OCI-LY1 (cell line): Measurements from ENCODE around the gene FIBIN.

Experiments used
- H2AFZ ChIP-seq: fragments of 200-600 bp; sonication (generic), shearing (Covaris generic); 2 replicates; pipeline ENCODE4 v1.6.0; 2014; ENCODE audit warnings: antibody characterized with exemption, mild to moderate bottlenecking, low read length
- H3F3A ChIP-seq: fragments of 200-600 bp; sonication (generic), shearing (Covaris generic); 2 replicates; pipeline ENCODE4 v1.6.0; 2014; ENCODE audit warnings: mild to moderate bottlenecking, antibody characterized with exemption, low read length, moderate library complexity; ENCODE audit not compliant: insufficient read depth
- H3K27ac ChIP-seq: fragments of 200-600 bp; sonication (generic); 2 replicates; pipeline ENCODE4 v1.5.1; 2014; ENCODE audit warnings: low read length, mixed run types, mild to moderate bottlenecking, low read depth; ENCODE audit not compliant: poor library complexity, severe bottlenecking
- H3K27me3 ChIP-seq: fragments of 200-600 bp; sonication (generic); 2 replicates; pipeline ENCODE4 v1.6.0; 2014; ENCODE audit warnings: antibody characterized with exemption, mild to moderate bottlenecking, low read length, moderate library complexity; ENCODE audit not compliant: insufficient read depth
- H3K36me3 ChIP-seq: fragments of 200-600 bp; sonication (generic); 2 replicates; pipeline ENCODE4 v1.6.1; 2014; ENCODE audit warnings: mild to moderate bottlenecking, antibody characterized with exemption, low read length, moderate library complexity, mixed read lengths; ENCODE audit not compliant: insufficient read depth
- H3K4me1 ChIP-seq: fragments of 200-600 bp; sonication (generic); 2 replicates; pipeline ENCODE4 v1.5.1; 2014; ENCODE audit warnings: mild to moderate bottlenecking, low read length, moderate library complexity; ENCODE audit not compliant: insufficient read depth, severe bottlenecking
- H3K4me2 ChIP-seq: fragments of 200-600 bp; sonication (generic), shearing (Covaris generic); 2 replicates; pipeline ENCODE4 v1.6.1; 2014; ENCODE audit warnings: low read length
- H3K4me3 ChIP-seq: fragments of 200-600 bp; sonication (generic); 2 replicates; pipeline ENCODE4 v1.5.1; 2014; ENCODE audit warnings: low read length, low read depth, mild to moderate bottlenecking, mixed read lengths; ENCODE audit not compliant: poor library complexity, severe bottlenecking
- H3K79me2 ChIP-seq: fragments of 200-600 bp; shearing (Covaris generic); 2 replicates; pipeline ENCODE4 v1.6.1; 2016; ENCODE audit warnings: mixed run types, low read length, mixed read lengths; ENCODE audit not compliant: insufficient read depth
- H3K9ac ChIP-seq: fragments of 200-600 bp; sonication (generic), shearing (Covaris generic); 2 replicates; pipeline ENCODE4 v1.6.1; 2014; ENCODE audit warnings: mild to moderate bottlenecking, low read length, mixed read lengths
- H3K9me2 ChIP-seq: fragments of 200-600 bp; sonication (generic), shearing (Covaris generic); 2 replicates; pipeline ENCODE4 v1.6.1; 2014; ENCODE audit warnings: low read depth, mild to moderate bottlenecking, low read length, mixed read lengths
- H3K9me3 ChIP-seq: fragments of 200-600 bp; shearing (Covaris generic); 2 replicates; pipeline ENCODE4 v1.6.1; 2014; ENCODE audit warnings: low read length, mixed read lengths
- H4K20me1 ChIP-seq: fragments of 200-600 bp; sonication (generic), shearing (Covaris generic); 2 replicates; pipeline ENCODE4 v1.6.0; 2016; ENCODE audit warnings: mild to moderate bottlenecking, low read length; ENCODE audit not compliant: insufficient read depth
- EZH2 ChIP-seq: fragments of 200-600 bp; sonication (generic), shearing (Covaris generic); IDR thresholded peaks from 2 replicates; pipeline ENCODE4 v1.8.0; 2017; ENCODE audit warnings: borderline replicate concordance, mixed run types, mild to moderate bottlenecking, antibody characterized with exemption, low read length, moderate library complexity, mixed read lengths
- TF ChIP-seq, protein P1 (sequence below): fragments of 200-600 bp; sonication (generic), shearing (Covaris generic); IDR thresholded peaks from 2 replicates; pipeline ENCODE4 v1.5.1; 2017; ENCODE audit warnings: mild to moderate bottlenecking, antibody characterized with exemption, low read length, moderate library complexity, mixed read lengths

FIBIN gene

DNA sequence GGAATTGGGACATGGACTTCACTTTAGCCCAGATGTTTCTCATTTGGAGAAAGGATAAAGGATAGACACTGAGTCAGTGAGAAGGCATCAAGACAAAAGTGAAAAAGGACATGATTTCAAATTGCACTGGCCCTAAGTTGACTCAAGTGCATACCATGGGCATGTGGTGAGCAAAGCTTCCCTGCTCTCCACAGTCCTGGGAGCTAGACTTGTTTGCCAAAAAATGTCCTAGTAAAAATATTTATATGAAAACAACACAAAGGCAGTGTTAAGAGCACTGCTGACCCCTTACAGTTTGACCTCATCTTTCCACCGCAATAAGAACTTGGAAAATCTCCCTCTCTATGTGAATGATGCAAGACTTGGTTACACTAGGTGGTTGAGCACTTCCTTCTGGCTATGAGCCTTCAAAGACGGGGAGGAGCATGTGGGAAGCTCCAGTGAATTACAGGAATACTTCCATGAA lies 46.5 kb upstream of the FIBIN start:
- no peaks in the 10 kb centered on the region for H3K27me3 ChIP-seq
- no peak overlapping the region for H3K4me2 ChIP-seq
- no peaks in the 10 kb centered on the region for H3K9me2 ChIP-seq
- no peaks in the 10 kb centered on the region for H4K20me1 ChIP-seq
- no peaks in the 10 kb centered on the region for H3F3A ChIP-seq
- H3K9ac ChIP-seq = no peak overlapping the region
- H3K27ac ChIP-seq = no peak overlapping the region
- no peaks in the 10 kb centered on the region for H3K9me3 ChIP-seq
- H3K36me3 ChIP-seq = no peaks in the 10 kb centered on the region
- H3K79me2 ChIP-seq = no peaks in the 10 kb centered on the region
- H3K4me1 ChIP-seq = peaks cover 57% of the 10 kb centered on the region
- H2AFZ ChIP-seq = no peak overlapping the region
- TF ChIP-seq, protein P1, sequence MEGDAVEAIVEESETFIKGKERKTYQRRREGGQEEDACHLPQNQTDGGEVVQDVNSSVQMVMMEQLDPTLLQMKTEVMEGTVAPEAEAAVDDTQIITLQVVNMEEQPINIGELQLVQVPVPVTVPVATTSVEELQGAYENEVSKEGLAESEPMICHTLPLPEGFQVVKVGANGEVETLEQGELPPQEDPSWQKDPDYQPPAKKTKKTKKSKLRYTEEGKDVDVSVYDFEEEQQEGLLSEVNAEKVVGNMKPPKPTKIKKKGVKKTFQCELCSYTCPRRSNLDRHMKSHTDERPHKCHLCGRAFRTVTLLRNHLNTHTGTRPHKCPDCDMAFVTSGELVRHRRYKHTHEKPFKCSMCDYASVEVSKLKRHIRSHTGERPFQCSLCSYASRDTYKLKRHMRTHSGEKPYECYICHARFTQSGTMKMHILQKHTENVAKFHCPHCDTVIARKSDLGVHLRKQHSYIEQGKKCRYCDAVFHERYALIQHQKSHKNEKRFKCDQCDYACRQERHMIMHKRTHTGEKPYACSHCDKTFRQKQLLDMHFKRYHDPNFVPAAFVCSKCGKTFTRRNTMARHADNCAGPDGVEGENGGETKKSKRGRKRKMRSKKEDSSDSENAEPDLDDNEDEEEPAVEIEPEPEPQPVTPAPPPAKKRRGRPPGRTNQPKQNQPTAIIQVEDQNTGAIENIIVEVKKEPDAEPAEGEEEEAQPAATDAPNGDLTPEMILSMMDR = no peak
- TF ChIP-seq EZH2 = no peak
- no peak overlapping the region for H3K4me3 ChIP-seq

DNA sequence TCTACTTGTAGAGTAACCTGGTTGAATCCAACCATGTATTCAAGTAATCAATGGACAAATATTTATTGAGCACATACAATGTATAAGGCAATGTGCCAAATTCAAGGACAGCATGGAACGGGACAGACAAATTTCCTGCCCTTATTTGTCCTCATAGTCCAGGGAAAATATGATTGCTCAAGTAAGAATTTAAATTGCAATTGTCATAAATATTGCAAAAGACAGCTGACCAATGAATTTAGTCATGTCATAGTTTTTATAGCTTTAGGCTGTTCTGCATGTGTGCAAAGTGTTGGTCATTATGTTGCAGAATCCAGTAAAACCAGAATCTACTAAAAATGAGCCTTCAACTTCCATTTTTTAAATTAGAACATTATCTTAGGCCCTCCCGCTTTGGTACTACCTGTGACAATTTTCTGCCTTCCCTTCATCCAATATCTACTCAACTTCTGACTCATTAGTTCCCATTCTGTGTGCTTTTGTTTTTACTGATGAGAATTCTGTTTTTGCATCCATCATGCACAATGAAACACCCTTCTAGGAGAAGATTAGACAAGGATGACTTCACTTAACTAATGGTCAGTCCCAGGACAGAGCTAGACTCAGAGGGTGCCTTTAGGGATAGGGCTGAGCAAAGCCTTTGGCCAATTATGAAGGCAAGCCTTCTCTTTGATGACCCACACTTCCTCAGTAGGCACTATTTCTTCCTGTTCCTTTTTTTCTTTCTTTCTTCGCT lies 45.8 kb upstream of the FIBIN start:
- Histone ChIP-seq H3K36me3 (no peaks in the 10 kb centered on the region), H3K4me2 (no peak overlapping the region)

DNA sequence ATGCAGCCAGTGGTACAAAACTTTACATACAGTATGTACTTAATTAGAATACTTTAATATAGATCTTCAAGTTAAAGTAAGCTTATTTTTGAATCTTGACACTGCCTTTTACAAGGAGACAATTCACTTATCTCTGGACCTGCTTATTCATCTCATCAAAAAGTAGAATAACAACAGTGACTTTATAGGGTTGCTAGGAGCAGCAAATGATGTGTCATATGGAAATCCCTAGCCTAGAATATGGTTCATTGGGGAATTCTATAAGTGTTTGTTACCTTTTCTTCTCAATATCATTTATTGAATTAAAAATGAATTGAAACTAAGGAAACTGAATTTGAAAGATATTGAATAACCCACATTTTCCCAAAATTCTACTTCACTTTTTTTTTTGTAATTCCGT lies 45.0 kb upstream of the FIBIN start:
- H3K4me2 ChIP-seq = no peak overlapping the region
- no peak overlapping the region for H3K9ac ChIP-seq
- no peaks in the 10 kb centered on the region for H3K27me3 ChIP-seq
- H3K79me2 ChIP-seq = no peaks in the 10 kb centered on the region
- no peak overlapping the region for H3K4me3 ChIP-seq
- H3K9me3 ChIP-seq = no peaks in the 10 kb centered on the region
- H3F3A ChIP-seq = no peaks in the 10 kb centered on the region
- no peaks in the 10 kb centered on the region for H4K20me1 ChIP-seq
- peaks cover 59% of the 10 kb centered on the region for H3K4me1 ChIP-seq
- 0 out of 2 replicates have a peak overlapping the region, but pooled peaks have one; percentile 68 for H2AFZ ChIP-seq
- H3K27ac ChIP-seq = peak overlapping the region; percentile 77
- no peaks in the 10 kb centered on the region for H3K9me2 ChIP-seq
- no peaks in the 10 kb centered on the region for H3K36me3 ChIP-seq
- TF ChIP-seq EZH2 = no peak
- TF ChIP-seq, protein P1 = no peak

More for the DNA sequence above, 45.8 kb upstream of the FIBIN start:
- no peaks in the 10 kb centered on the region for H3K9me3 ChIP-seq
- H3K4me1 ChIP-seq = peaks cover 57% of the 10 kb centered on the region
- H3K79me2 ChIP-seq = no peaks in the 10 kb centered on the region
- H3K9ac ChIP-seq = no peak overlapping the region
- no peaks in the 10 kb centered on the region for H3K27me3 ChIP-seq
- no peaks in the 10 kb centered on the region for H3F3A ChIP-seq
- H3K27ac ChIP-seq = peak overlapping the region; percentile 77
- 0 out of 2 replicates have a peak overlapping the region, but pooled peaks have one; percentile 68 for H2AFZ ChIP-seq
- no peaks in the 10 kb centered on the region for H3K9me2 ChIP-seq
- no peaks in the 10 kb centered on the region for H4K20me1 ChIP-seq
- no peak for TF ChIP-seq EZH2
- TF ChIP-seq, protein P1 = no peak
- no peak overlapping the region for H3K4me3 ChIP-seq
